Measurements from ENCODE around the gene TCF25. TPM values are rescaled to one million over a fixed set of nuclear protein-coding genes. Genes with fewer than 3 reads are reported as not detected.

TCF25 gene
- total RNA-seq, 2 donors from 2014 or later = 74.2 to 258 TPM

DNA sequence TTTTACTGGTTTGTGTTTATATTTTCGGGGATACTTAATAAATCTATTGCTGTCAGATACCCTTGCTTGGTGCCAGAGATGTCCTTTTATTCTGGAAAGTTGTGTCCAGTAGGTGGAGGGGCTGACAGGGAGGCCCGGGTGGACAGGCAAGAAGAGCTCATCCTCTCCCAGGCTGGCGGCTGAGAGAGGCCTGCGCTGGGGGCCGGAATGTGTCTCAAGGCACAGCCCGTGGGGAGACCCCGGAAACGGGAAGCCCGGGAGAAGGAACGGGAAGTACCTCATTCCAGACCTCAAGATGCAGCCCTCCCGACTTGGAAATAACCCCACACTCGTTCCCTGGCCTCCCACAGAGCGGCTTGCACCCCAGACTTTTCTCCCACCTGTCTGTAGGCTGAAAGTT, 62.6 kb downstream of the TCF25 start:
- Histone ChIP-seq H3K4me1 (no peaks in the 10 kb centered on the region), H3K36me3 (replicated peaks in 1 of 2; ENCODE audit: insufficient read depth in 1 of 2, low read depth in 2 of 2) (no peaks in the 10 kb centered on the region), H3K4me3 (no peak overlapping the region), H3K9me3 (no peaks in the 10 kb centered on the region), H3K27me3 (no peaks in the 10 kb centered on the region), H3K27ac (no peak overlapping the region)
- 61 to 65% methylated on average over 6 to 13 of the region's 13 CpGs for WGBS, 2 donors
- ATAC-seq = no peak
- TF ChIP-seq, protein P1, sequence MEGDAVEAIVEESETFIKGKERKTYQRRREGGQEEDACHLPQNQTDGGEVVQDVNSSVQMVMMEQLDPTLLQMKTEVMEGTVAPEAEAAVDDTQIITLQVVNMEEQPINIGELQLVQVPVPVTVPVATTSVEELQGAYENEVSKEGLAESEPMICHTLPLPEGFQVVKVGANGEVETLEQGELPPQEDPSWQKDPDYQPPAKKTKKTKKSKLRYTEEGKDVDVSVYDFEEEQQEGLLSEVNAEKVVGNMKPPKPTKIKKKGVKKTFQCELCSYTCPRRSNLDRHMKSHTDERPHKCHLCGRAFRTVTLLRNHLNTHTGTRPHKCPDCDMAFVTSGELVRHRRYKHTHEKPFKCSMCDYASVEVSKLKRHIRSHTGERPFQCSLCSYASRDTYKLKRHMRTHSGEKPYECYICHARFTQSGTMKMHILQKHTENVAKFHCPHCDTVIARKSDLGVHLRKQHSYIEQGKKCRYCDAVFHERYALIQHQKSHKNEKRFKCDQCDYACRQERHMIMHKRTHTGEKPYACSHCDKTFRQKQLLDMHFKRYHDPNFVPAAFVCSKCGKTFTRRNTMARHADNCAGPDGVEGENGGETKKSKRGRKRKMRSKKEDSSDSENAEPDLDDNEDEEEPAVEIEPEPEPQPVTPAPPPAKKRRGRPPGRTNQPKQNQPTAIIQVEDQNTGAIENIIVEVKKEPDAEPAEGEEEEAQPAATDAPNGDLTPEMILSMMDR (IDR thresholded peaks at IDR 0.05) = no peak
- DNase-seq = no peak
- intact Hi-C loops (cut with DNase I) = no loop called here

DNA sequence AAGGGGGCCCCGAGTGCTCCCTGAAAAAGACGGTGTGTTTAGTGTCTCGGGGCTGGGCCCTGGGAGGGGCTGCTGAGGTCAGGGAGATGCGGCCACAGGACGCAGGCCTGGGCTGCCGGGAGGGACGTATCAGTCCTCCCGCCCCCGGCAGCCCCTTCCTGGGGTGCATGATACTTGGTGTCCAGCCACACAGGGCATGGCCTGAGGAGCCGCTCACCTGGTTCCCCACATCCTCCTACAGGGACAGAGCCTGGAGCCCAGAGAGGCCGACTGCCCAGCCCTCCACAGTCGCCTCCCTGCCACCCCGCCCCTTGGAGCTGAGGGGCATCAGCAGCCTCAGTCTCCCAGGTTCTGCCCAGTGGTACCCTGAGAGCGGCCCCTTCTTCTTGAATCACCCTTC, 63.1 kb downstream of the TCF25 start:
- TF ChIP-seq POLR2A (IDR thresholded peaks at IDR 0.05) = no peak
- TF ChIP-seq, protein P1 (IDR thresholded peaks at IDR 0.05) = no peak
- no peak overlapping the region for H3K4me3 ChIP-seq
- intact Hi-C loops (cut with DNase I) = no loop called here

DNA sequence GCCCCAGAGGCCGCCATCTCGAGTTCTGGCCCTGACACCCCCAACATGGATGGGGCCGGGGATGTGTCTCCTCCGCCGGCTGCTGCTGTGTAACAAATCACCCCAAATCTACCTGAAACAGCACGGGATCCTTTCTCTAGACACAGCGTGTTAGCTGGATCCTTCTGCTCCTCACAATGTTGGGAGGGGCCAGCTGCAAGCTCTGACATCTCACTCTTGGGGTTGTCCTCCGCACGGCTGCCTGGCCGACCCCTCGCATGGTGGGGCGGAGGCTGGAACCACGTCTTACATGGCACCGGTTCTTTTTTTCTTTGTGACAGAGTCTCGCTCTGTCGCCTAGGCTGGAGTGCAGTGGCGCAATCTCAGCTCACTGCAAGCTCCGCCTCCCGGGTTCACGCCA, 63.6 kb downstream of the TCF25 start:
- Histone ChIP-seq H3K4me1 (no peaks in the 10 kb centered on the region), H3K9me3 (no peaks in the 10 kb centered on the region), H3K27me3 (no peaks in the 10 kb centered on the region), H3K4me3 (no peak overlapping the region), H3K36me3 (replicated peaks in 1 of 2; ENCODE audit: insufficient read depth in 1 of 2, low read depth in 2 of 2) (no peaks in the 10 kb centered on the region), H3K27ac (no peak overlapping the region)
- intact Hi-C loops (cut with DNase I) = no loop called here
- 80 to 88% methylated on average over 14 to 20 of the region's 20 CpGs for WGBS, 2 donors
- ATAC-seq (no peak), DNase-seq (no peak)
- no peak for TF ChIP-seq POLR2A (IDR thresholded peaks at IDR 0.05)
- TF ChIP-seq, protein P1 (IDR thresholded peaks at IDR 0.05) = no peak

More for the DNA sequence above, 63.1 kb downstream of the TCF25 start:
- no peak overlapping the region for H3K27ac ChIP-seq
- no peaks in the 10 kb centered on the region for H3K4me1 ChIP-seq
- H3K27me3 ChIP-seq = no peaks in the 10 kb centered on the region
- ATAC-seq (no peak), DNase-seq (no peak)
- 55 to 89% methylated on average over 4 to 14 of the region's 14 CpGs for WGBS, 2 donors
- no peaks in the 10 kb centered on the region for H3K9me3 ChIP-seq
- no peaks in the 10 kb centered on the region for H3K36me3 ChIP-seq (replicated peaks in 1 of 2; ENCODE audit: insufficient read depth in 1 of 2, low read depth in 2 of 2)

DNA sequence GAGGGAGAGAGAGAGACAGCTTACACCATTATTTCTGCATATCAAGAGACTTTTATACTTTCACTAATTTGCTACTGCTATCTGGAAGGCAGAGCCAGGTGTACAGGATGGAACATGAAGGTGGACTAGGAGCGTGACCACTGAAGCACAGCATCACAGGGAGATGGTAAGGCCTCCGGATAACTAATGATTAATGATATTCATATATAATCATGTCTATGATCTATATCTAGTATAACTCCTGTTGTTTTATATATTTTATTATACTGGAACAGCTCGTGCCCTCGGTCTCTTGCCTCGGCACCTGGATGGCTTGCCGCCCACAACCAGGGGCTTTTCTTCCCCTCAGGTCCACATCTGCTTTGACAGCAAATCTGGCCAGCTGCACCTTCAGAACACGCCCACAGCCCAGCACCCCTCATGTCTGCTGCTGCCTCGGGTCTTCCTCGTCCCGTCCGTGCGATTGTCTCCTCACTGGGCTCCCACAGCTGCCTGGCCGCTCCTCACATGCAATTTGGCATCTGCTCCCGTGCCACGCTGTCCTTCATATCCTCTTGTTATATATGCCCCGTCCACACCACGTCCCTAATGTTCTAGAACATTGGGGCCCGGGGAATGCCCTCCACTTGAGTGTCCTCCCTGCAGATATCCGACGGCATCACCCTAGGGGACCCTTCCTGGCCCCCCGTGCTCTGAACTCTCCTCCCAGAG, 64.9 kb downstream of the TCF25 start:
- no peak for DNase-seq
- Histone ChIP-seq H3K27ac (no peak overlapping the region), H3K36me3 (replicated peaks in 1 of 2; ENCODE audit: insufficient read depth in 1 of 2, low read depth in 2 of 2) (no peaks in the 10 kb centered on the region), H3K4me1 (no peaks in the 10 kb centered on the region), H3K4me3 (no peak overlapping the region), H3K9me3 (no peaks in the 10 kb centered on the region), H3K27me3 (no peaks in the 10 kb centered on the region)
- intact Hi-C loops (cut with DNase I) = no loop called here
- WGBS, 2 donors = 63 to 64% methylated on average over 21 of the region's 21 CpGs
- ATAC-seq = no peak
- no peak for TF ChIP-seq POLR2A (IDR thresholded peaks at IDR 0.05)
- TF ChIP-seq, protein P1 (IDR thresholded peaks at IDR 0.05) = no peak

DNA sequence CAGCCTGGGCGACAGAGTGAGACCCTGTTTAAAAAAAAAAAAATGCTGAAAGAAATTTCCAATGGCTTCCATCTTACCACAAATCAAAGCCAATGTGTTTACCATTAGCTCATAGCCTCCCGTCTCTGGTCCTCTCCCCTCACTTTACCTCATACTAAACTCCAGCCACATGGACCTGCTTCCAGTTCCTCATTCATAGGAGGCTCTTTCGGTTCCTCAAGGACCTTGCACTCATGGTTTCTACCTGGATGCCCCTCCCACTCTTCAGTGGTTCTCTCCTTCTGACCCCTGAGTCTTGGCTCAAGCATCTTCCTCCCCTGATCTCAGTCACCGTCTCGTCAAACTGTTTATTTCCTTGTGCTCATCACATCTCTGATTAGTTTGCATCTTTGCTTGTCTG, 71.4 kb downstream of the TCF25 start:
- no peak overlapping the region for H3K4me3 ChIP-seq
- WGBS, 2 donors = 65 to 74% methylated on average over 5 of the region's 5 CpGs
- TF ChIP-seq, protein P1 (IDR thresholded peaks at IDR 0.05) = no peak
- TF ChIP-seq POLR2A (IDR thresholded peaks at IDR 0.05) = no peak
- no peaks in the 10 kb centered on the region for H3K27me3 ChIP-seq
- H3K27ac ChIP-seq = no peak overlapping the region
- DNase-seq (no peak), ATAC-seq (no peak)
- H3K9me3 ChIP-seq = no peaks in the 10 kb centered on the region
- H3K36me3 ChIP-seq (replicated peaks in 1 of 2; ENCODE audit: insufficient read depth in 1 of 2, low read depth in 2 of 2) = no peaks in the 10 kb centered on the region
- H3K4me1 ChIP-seq = peaks cover 16% of the 10 kb centered on the region
- intact Hi-C loops (cut with DNase I) = no loop called here

Measured in body of pancreas (tissue), 4 donors.